CMK (cell line): ENCODE measurements around the gene NEURL2.
"Not testable (repeated sequence)": the region's sequence is repeated elsewhere in the genome, so short reads cannot be mapped to it uniquely, and the experiment has no call there.

Experiments used
- DNase-seq: peaks from one replicate; pipeline ENCODE4 v3.0.0-alpha.2; 2010; ENCODE audit warnings: low read depth

Gene NEURL2

DNA sequence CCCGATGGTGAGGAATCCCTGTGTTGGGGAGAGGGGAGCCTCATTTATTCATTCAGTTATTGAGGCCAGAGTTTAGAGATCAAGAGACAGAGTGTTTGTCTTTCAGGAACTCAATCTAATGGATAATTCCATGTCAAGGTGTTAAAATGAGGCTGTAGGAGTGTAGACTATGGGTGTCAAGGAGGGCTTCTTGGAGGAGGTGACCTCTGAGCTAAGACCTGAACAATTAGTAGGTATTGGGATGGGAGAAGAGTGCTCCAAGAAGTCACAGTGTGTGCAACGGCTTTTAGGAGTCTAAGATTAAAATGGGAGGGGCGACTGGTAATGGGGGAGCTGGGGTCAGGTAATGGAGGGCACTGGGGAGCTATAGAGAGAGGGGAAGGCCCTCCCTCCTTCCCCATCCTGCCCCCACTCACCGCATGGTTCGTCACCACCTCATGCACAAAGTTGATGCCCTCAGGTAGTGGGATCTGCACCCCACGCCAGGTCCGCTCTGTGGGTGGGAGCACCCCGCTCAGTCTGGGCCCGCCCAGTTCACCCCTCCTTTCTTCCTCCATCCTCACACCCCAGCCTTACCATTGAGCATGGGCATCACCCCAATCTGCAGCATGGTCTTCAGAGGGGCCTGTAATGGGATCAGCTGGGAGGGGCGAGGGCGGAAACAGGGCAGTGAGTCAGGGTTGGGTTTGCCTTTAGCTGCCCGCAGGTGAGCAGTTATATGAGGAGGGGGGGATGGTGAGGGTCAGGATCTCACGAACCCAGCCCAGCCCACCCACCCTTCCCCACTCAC, 8.2 kb upstream of the NEURL2 start:
- no peak for DNase-seq

DNA sequence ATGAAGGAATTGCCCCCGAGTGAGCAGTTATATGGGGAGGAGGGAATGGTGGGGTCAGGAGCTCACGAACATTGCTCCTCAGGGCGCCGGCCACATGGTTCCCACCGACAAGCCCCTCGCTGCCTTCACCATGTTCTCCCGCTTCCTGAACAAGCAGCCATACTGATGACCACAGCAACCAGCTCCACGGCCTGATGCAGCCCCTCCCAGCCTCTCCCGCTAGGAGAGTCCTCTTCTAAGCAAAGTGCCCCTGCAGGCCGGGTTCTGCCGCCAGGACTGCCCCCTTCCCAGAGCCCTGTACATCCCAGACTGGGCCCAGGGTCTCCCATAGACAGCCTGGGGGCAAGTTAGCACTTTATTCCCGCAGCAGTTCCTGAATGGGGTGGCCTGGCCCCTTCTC, 7.3 kb upstream of the NEURL2 start:
- no peak for DNase-seq

DNA sequence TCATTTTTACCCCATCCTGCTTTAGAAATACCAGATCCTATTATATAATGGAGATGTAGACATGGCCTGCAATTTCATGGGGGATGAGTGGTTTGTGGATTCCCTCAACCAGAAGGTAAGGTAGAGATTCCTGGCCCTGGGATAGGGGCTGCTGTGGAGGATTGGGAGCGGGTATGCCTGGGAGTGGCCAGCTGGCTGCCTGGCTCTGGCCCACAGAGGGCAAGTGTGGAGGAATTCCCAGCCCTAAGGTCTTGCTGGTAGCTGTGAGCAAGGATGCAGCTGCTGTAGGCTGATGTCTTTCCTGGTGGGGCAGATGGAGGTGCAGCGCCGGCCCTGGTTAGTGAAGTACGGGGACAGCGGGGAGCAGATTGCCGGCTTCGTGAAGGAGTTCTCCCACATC, 6.7 kb upstream of the NEURL2 start:
- DNase-seq = no peak

DNA sequence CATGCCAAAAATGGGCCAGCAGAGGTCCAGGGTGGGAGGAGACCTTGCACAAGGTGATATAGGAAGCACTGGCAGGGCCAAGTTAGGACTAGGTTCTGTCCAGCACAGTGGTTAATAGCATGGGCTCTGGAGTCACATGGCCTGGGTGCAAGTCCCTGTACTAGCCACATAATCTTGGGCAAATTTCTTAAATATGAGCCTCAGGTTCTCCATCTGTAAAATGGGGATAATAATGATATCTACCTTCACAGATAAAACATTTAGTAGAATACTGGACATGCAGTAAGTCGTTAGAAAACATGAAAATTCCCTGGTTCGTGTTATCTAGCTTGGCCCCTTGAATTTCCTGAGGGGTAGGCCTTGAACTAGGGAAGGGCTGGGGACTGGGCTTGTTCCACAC, 6.3 kb upstream of the NEURL2 start:
- DNase-seq = no peak

DNA sequence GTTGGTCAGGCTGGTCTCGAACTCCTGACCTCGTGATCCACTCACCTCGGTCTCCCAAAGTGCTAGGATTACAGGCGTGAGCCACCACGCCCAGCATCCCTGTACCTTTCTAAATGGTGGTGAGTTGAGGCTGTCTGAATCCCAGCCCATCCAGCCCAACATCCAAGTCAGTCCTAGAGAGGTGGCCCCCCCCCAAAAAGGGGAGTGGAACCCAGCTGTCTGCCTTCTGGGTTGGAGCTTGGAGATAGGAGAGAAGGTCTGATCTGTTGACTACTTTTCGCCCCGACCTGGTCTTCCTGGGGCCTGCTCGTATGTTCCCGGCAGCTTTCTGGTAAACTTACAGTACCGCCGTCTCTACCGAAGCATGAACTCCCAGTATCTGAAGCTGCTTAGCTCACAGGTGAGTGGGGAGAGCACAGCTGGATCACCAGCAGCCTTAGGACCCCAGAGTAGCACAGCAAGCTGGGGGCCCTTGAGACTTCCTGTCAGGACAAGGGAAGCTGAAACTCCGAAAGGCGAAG, 5.7 kb upstream of the NEURL2 start:
- no peak for DNase-seq

DNA sequence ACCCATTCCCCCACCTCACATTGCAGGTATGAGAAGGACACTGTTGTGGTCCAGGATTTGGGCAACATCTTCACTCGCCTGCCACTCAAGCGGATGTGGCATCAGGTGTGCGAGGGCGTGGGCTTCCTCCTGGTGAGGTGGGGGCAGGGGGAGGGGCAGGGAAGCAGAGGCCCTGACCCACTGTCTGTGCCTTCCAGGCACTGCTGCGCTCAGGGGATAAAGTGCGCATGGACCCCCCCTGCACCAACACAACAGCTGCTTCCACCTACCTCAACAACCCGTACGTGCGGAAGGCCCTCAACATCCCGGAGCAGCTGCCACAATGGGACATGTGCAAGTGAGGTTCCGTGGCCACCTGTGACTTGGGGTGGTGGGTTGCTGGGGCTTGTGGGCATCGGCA, 3.8 kb upstream of the NEURL2 start:
- no peak for DNase-seq

DNA sequence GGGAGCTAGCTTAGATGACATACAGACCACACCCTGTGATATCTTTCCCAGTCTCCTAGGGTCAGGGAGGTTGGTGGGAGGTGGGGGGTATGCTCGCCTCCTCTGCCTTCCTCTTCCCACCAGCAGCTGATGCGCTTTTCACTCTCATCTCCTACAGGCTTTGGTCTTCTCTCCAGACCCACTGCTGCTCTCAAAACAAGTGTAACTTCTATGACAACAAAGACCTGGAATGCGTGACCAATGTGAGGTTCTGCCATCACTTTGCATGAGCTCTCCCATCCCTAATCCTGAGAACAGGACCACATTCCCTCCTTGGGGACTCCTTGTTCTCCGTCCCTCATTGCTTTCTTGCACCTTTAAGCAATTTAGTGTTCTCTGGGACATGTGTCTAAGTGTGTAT, 2.8 kb upstream of the NEURL2 start:
- DNase-seq = no peak

DNA sequence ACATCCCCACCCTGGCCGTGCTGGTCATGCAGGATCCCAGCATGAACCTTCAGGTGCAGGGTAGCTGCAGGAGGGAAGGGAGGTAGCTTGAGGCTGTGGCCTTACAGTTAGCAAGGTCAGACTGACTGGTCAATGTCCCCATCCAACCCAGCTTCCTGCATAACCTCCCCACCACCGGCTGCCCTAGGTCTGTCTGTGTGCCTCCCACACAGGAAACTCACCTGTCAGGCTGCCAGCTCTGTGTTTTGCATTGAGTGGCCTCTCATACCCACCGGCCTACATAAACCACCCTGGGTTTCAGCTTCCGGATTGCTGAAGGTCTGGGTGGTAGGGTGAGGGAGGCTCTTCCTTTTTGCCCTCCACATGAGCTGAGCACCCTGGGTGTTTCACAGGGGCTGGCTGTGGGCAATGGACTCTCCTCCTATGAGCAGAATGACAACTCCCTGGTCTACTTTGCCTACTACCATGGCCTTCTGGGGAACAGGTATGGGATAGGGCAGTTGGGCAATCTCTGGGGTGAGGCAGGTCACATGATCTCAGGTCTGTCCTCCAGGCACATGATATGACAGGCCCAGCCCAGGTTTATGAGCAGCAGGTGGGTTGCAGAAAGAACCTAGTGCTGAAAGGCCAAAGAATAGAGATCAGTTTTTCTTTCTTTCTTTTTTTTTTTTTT, 2.0 kb upstream of the NEURL2 start:
- DNase-seq = no peak

DNA sequence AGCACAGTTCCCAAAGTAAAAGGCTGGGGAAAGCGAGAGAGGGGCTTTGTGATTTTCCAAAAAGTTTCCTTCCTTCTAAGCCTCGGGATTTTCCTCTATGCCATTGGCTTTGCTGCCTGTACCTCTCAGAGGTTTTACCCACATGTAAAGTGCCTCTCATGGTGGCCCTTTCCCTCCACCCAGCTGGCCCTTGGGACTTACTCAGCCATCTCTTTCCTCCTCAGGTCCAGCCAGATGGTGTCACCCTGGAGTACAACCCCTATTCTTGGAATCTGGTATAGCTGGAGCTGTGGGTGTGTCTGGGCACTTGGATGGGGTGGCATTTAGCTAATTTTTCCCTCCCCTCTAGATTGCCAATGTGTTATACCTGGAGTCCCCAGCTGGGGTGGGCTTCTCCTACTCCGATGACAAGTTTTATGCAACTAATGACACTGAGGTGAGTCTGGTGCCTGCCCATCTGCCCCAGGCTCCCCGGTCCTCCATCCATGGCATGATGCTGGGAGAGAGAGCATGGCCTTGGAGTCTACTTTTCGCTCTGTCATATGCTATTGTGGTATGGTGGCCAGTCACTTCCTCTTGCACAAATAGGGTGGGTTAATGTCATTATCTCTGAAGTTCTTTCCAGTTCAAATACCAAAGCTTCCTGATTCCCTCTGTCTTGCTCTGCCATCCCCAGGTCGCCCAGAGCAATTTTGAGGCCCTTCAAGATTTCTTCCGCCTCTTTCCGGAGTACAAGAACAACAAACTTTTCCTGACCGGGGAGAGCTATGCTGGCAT, 1.2 kb upstream of the NEURL2 start:
- no peak for DNase-seq

DNA sequence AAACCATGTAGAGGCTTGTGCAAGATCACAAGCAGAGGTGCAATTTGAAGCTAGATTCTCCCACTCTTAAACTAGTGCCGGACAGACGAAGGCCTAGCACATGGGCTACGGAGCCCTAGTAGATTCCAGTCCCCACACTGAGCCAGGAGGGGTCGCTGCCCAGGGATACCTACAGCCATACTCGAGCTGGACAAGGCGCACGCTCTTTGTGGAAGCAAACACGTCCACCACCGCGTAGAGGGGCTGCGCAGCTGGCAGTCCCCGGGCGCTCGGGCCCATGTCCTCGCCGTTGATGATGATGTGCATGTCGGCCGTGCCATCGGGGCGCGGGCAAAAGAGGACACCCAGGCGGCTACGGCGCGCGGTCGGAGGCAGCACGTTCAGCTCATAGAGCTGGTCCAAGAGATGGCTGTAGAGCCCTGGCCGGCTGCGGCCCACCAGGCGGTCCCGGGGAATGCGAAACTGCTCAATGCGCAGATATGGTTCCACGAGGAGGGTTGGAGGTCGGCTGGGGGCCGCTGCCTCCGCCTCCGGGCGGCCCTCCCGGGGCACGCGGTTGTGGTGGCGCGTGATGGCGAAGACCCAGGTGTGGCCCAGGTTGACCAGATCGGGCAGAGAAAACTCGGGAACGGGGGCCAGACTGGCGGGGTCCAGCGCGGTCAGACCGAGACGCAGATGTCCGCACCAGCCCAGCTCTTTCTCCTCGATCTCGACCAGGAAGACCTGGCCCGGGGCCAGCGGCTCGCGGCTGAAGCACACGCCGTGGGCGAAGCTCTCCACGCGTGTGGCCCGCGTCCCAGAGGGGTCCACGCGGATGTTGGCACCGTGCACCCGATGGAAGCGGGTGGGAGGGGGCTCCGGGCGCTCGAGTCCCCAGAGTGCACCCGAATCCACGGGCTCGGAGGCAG, 677 bp downstream of the NEURL2 start:
- no peak for DNase-seq

DNA sequence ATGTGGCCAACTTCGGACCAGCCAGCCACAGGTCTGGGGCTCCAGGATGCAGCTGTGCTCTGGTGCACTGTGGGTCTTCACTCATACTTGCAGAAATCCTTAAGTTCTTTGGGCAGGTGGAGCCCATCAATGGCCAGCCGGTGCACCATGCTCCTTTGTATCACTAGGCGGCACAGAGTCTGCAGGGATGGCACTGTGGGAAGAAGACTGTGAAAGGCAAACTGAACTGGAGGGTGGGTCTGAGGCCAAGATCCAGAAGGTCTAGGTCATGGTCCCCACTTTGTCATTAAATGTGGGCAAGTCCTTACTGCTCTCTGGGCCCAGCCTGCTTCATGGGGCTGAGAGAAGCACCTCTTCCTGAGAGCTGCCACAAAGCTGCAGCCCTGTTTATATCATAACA, 2.3 kb downstream of the NEURL2 start:
- no peak for DNase-seq

DNA sequence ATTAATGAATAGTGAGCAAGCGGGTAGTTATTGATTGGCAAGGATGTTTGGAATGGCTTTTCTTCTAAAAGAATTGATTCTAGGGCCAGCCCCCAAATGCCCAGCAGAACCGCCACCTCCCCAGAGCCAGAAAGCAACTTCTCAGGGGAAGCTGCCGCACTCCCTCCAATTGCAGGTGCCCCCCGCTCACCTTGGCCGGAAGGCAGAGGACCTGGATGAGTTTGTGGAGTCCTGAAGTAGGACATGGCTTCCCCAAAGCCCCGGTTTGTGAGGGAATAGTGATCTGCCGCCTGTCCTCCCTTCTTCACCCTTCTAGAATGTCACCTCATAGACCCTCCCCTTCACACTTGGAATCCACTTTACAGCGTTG, 3.7 kb downstream of the NEURL2 start, which contains the start of gene SPATA25:
Gene SPATA25, minus strand, starts transcription at position 277 of the 370 bp plus-strand sequence. Its CDS starts 32 bp downstream, at position 245.
- DNase-seq = no peak

DNA sequence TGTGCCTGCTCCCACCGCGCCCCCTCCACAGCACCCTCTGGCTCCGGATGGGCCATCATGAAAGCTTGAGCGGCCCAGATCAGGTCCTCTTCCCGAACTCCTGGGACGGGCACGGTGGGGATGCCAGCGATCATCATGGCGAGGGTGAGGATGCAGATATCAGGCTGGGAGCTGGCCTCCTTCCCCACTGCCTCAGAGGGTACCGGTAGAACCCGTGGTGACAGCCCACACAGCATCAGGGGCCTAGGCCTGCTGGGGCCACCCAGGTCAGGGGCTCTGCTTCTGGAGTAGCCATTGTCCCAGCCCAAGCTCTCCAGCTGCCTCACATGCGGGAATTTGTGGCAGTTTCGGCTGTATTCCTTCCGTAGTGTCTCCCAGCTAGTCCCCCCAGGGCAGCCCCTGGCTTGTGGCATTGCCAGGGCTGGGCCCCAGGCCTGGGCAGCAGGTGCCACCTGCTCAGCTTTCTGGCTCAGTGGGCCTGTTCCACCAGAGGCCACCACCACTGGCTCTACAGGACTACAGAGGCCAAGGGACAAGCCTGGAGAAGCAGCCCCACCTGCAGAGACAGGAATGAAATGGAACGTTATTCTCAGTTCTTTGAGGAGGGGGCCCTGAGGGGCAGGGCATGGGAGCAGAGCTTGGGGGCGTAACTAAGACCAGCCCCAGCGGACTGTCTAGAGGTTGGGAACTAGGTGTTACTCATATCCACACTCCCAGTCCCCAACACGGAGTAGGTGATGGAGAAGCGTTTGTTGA, 4.2 kb downstream of the NEURL2 start:
- DNase-seq = no peak

DNA sequence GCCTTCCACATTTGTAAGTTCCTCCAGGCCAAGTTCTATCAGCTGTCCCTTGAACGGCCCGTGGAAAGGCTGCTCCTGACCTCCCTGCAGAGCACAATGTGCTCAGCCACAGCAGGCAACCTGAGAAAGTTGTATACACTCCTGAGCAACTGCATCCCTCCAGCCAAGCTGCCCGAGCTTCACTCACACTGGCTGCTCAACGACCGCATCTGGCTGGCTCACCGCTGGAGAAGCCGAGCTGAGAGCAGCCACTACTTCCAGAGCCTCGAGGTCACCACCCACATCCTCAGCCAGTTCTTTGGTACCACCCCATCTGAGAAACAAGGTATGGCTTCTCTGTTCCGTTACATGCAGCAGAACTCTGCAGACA, 7.9 kb downstream of the NEURL2 start:
- no peak for DNase-seq

DNA sequence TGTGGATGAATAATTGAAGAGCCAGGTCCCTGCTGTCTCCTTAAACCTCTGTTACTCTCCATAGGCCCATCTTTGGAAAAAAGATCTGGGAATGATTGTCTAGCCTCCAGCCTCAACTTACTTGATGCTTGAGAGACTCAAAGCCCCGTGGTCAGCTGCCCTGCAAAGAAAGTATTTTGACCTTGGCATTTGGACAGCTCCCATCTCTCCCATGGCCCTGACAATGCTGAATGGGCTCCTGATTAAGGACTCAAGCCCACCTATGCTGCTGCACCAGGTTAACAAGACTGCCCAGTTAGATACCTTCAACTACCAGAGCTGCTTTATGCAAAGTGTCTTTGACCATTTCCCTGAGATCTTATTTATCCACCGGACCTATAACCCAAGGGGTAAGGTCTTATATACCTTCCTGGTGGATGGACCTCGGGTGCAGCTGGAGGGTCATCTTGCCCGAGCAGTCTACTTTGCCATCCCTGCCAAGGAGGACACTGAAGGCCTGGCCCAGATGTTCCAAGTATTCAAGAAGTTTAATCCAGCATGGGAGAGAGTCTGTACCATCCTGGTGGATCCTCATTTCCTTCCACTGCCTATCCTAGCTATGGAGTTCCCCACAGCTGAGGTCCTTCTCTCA, 8.4 kb downstream of the NEURL2 start:
- no peak for DNase-seq

DNA sequence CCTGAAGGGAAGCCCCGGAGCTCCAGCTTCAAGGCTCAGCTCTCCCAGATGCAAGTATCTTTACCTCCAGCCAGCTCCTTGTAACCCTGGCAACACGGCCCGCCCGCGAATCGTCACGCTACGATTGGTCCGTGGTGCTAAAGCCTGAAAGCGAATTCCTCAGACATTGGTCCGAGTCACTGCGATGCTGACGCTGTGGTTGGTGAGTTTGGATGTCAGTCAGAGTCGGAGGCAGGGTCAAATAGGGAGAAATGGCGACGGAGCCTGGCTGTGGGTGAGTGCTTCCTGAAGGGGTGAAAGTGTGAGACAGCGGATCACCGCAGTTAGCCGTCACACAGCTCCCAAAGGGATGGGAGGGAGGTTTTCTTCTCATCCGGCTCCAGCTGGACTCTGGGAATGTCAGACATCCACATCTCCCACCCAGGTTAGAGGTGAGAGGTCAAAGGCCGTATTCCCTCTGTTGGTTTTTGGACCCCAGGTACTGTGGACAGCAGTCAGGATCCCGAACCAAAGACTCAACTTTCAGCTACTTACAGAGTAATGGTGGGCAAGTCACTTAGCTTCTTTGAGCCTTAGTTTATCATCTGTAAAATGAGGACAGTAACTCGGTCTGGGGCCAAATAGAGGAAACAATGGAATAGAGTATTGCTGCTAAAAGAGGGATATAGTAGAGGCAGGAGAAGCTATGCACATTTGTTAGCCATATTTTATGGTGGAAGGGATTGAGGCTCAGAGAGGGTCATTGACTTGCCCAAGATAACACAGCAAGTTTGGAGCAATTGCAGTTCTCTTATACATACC, 9.8 kb downstream of the NEURL2 start, which contains the start of gene ZSWIM1:
Gene ZSWIM1, plus strand, starts transcription at position 240 of the 801 bp plus-strand sequence. CDS start 1,366 bp downstream, outside the sequence.
- peak; percentile 99 for DNase-seq

DNA sequence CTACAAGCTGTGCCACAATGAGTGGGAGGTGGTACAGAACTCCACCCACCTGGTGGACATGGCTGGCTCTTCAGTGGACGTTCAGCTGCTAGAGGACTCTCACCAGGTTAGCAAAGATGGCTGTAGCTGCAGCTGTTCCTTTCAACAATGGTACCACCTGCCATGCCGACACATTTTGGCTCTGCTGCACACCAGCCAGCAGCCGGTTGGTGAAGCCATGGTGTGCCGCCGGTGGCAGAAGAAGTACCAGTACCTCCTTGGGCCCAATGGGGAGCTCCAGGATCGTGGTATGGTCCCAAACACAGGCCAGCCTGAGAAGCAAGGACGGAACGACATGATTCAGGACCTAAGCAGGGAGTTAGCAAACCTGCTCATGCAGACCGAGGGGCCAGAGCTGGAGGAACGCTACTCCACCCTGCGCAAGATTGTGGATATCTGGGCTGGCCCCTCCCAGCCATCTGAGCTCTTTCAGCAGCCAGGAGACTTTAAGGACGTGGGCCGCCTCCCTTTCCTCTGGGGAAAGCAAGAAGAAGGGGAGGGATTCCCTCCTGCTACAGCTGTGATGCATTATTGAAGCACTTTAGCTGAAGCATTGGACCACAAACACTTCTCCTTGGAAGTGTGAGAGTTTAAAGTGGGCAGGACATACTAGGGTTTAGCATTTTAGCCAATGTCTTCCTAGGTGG, 12.8 kb downstream of the NEURL2 start:
- DNase-seq = no peak

DNA sequence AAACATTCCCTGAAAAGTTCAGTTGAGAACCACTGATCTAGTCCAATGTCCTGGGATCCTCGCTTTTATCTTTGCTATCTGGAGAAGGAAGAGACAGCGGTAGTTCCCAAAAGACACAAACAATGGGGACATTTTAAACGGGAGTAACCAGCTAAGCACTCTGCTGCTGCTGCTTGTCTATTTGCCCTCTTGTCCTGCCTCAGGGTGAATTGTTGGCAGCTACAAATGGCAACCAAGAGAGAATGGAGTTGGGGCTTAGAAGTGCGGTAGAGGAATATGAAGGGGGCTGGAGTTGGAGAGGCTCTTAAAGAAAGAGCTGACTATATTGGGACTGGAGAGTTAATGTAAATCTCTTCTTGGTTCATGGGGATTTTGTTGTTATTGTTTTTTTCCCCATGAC, 16.4 kb downstream of the NEURL2 start:
- DNase-seq = no peak

DNA sequence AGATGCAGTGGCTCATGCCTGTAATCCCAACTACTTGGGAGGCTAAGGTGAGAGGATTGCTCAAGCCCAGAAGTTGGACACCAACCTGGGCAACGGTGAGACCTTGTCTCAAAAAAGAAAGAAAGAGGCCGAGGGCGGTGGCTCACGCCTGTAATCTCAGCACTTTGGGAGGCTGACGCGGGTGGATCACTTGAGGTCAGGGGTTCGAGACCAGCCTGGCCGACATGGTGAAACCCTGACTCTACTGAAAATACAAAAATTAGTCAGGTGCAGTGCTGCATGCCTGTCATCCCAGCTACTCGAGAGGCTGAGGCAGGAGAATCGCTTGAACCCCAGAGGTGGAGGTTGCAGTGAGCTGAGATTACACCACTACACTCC, 16.9 kb downstream of the NEURL2 start:
- not testable (repeated sequence) for DNase-seq
